Activated T-helper 1 cell treated with Interleukin-2 at 50 U/mL for 16 hours (primary cell): Measurements from ENCODE around the gene RENBP.

Source experiments
- DNase-seq: peaks from one replicate; pipeline ENCODE4 v3.0.0-alpha.2; 2020; ENCODE audit warnings: low read depth

Gene RENBP

GRCh38 chrX:153919281-153919680, 25.2 kb downstream of the RENBP start:
- no peak for DNase-seq

- DNase-seq, result no peak
Observed at GRCh38 chrX:153917869-153918268, 26.6 kb downstream of the RENBP start.

- DNase-seq, result no peak
Observed at GRCh38 chrX:153913701-153914100, 30.7 kb downstream of the RENBP start.

GRCh38 chrX:153913211-153913610, 31.2 kb downstream of the RENBP start:
- DNase-seq, result no peak

GRCh38 chrX:153911798-153912197, 32.6 kb downstream of the RENBP start:
- DNase-seq, result no peak

- no peak for DNase-seq
Observed at GRCh38 chrX:153910446-153910845, 34.0 kb downstream of the RENBP start.

GRCh38 chrX:153909980-153910360, 34.5 kb downstream of the RENBP start:
- no peak for DNase-seq

- DNase-seq, result no peak
Observed at GRCh38 chrX:153909024-153909979, 35.1 kb downstream of the RENBP start.

GRCh38 chrX:153908219-153908860, 36.1 kb downstream of the RENBP start:
- no peak for DNase-seq

- DNase-seq, result no peak
Observed at GRCh38 chrX:153907456-153907855, 37.0 kb downstream of the RENBP start.

GRCh38 chrX:153906126-153906917, 38.1 kb downstream of the RENBP start:
- no peak for DNase-seq

- DNase-seq, result no peak
Observed at GRCh38 chrX:153905481-153906095, 38.9 kb downstream of the RENBP start.

GRCh38 chrX:153903991-153904957, 40.2 kb downstream of the RENBP start, which contains the start of gene AVPR2:
Gene AVPR2, plus strand, starts transcription at chrX:153904673. Its CDS starts 473 bp downstream, at chrX:153905146.
- no peak for DNase-seq

- DNase-seq, result no peak
Observed at GRCh38 chrX:153903238-153903980, 41.0 kb downstream of the RENBP start.

- no peak for DNase-seq
Observed at GRCh38 chrX:153902385-153902784, 42.1 kb downstream of the RENBP start.

- DNase-seq, result no peak
Observed at GRCh38 chrX:153901753-153902140, 42.7 kb downstream of the RENBP start.

- DNase-seq, result peak; percentile 37
Observed at GRCh38 chrX:153900831-153901752, 43.4 kb downstream of the RENBP start.

GRCh38 chrX:153897899-153898298, 46.5 kb downstream of the RENBP start:
- no peak for DNase-seq

GRCh38 chrX:153889123-153889522, 55.3 kb downstream of the RENBP start:
- no peak for DNase-seq
